Hepatocyte (in vitro differentiated cells): ENCODE measurements around the gene PTPRO.

ENCODE experiments used
- EZH2 ChIP-seq: fragments of 200-600 bp; sonication (generic); IDR thresholded peaks from 2 replicates; pipeline ENCODE4 v1.6.1; 2016; ENCODE audit warnings: antibody characterized with exemption, mild to moderate bottlenecking, borderline replicate concordance
- EZH2phosphoT487 ChIP-seq: fragments of 200-600 bp; sonication (generic); IDR thresholded peaks from one replicate; pipeline ENCODE4 v1.6.1; 2018; ENCODE audit warnings: antibody characterized with exemption, mild to moderate bottlenecking, low read depth, moderate library complexity; ENCODE audit not compliant: unreplicated experiment, severe bottlenecking
- TF ChIP-seq, protein P1 (sequence below): fragments of 200-600 bp; sonication (generic); IDR thresholded peaks from 2 replicates; pipeline ENCODE4 v1.5.1; 2016; ENCODE audit warnings: antibody characterized with exemption, mild to moderate bottlenecking; ENCODE audit not compliant: poor library complexity

DNA sequence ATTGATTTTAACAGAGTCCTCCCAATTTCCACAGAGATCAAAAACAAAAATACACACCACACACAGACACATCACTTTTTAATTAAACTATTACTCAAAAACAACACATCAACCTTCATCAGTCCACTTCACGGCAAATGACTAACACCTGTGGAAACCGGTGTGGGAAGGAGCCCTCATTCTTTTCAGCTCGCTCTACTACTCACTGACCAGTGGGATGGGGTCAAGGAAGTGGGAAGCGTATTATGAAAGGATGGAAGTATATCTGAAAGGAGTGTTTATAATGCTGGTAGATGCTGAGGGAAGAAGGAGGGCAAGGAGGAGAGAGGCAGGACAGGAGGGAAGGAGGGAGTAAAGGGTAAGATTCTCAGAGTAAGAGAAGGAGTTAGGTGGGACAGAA, 310.4 kb downstream of the PTPRO start:
- TF ChIP-seq, protein P1, sequence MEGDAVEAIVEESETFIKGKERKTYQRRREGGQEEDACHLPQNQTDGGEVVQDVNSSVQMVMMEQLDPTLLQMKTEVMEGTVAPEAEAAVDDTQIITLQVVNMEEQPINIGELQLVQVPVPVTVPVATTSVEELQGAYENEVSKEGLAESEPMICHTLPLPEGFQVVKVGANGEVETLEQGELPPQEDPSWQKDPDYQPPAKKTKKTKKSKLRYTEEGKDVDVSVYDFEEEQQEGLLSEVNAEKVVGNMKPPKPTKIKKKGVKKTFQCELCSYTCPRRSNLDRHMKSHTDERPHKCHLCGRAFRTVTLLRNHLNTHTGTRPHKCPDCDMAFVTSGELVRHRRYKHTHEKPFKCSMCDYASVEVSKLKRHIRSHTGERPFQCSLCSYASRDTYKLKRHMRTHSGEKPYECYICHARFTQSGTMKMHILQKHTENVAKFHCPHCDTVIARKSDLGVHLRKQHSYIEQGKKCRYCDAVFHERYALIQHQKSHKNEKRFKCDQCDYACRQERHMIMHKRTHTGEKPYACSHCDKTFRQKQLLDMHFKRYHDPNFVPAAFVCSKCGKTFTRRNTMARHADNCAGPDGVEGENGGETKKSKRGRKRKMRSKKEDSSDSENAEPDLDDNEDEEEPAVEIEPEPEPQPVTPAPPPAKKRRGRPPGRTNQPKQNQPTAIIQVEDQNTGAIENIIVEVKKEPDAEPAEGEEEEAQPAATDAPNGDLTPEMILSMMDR = no peak
- TF ChIP-seq EZH2 (no peak), EZH2phosphoT487 (no peak)
